HEK293 (cell line): ENCODE measurements around the gene RNF151.

Source experiments
- HOXD13 ChIP-seq: sonication (generic); formaldehyde crosslinking; IDR thresholded peaks from 2 replicates; pipeline ENCODE4 v1.8.0; 2022; ENCODE audit warnings: missing genetic modification reagents, borderline replicate concordance
- KLF1 ChIP-seq: fragments of 450-650 bp; formaldehyde crosslinking; IDR thresholded peaks from 2 replicates; pipeline ENCODE4 v1.5.1; 2016; ENCODE audit warnings: missing biosample characterization, missing genetic modification characterization
- MYNN ChIP-seq: fragments of 450-650 bp; formaldehyde crosslinking; IDR thresholded peaks from 2 replicates; pipeline ENCODE4 v1.5.1; 2016; ENCODE audit warnings: missing biosample characterization, missing genetic modification characterization, borderline replicate concordance
- SCRT1 ChIP-seq: fragments of 450-650 bp; formaldehyde crosslinking; IDR thresholded peaks from 2 replicates; pipeline ENCODE4 v1.5.1; 2016; ENCODE audit warnings: missing biosample characterization, missing genetic modification characterization, borderline replicate concordance
- YY1 ChIP-seq: fragments of 450-650 bp; formaldehyde crosslinking; IDR thresholded peaks from 2 replicates; pipeline ENCODE4 v1.5.1; 2018; ENCODE audit warnings: missing biosample characterization, missing genetic modification characterization
- ZBTB8A ChIP-seq: fragments of 450-650 bp; formaldehyde crosslinking; IDR thresholded peaks from 2 replicates; pipeline ENCODE4 v1.5.1; 2016; ENCODE audit warnings: missing biosample characterization, missing genetic modification characterization
- ZNF140 ChIP-seq: fragments of 450-650 bp; formaldehyde crosslinking; IDR thresholded peaks from 2 replicates; pipeline ENCODE4 v1.5.1; 2016; ENCODE audit warnings: missing biosample characterization, missing genetic modification characterization
- ZNF16 ChIP-seq: fragments of 450-650 bp; formaldehyde crosslinking; IDR thresholded peaks from 2 replicates; pipeline ENCODE4 v1.5.1; 2016; ENCODE audit warnings: low read depth, missing biosample characterization, missing genetic modification characterization
- ZNF184 ChIP-seq: fragments of 450-650 bp; IDR thresholded peaks from 2 replicates; pipeline ENCODE4 v1.5.1; 2018; ENCODE audit warnings: missing biosample characterization, mild to moderate bottlenecking, missing genetic modification characterization
- ZNF211 ChIP-seq: fragments of 450-650 bp; formaldehyde crosslinking; IDR thresholded peaks from 2 replicates; pipeline ENCODE4 v1.5.1; 2016; ENCODE audit warnings: low read depth, missing biosample characterization, missing genetic modification characterization
- ZNF248 ChIP-seq: fragments of 450-650 bp; formaldehyde crosslinking; IDR thresholded peaks from 2 replicates; pipeline ENCODE4 v1.5.1; 2017; ENCODE audit warnings: missing biosample characterization, missing genetic modification characterization
- ZNF274 ChIP-seq, 2 experiments: fragments of 200-500 bp in 1 of 2; fragments of 450-650 bp in 1 of 2; sonication (Bioruptor generic) in 1 of 2; formaldehyde crosslinking in 1 of 2; IDR thresholded peaks; 2 replicates each; pipeline versions ENCODE4 v1.5.1 to v1.6.1; 2014 to 2016; ENCODE audit warnings: borderline replicate concordance in 1 of 2, inconsistent platforms in 1 of 2, low read length in 1 of 2, missing biosample characterization in 1 of 2, missing genetic modification characterization in 1 of 2
- ZNF341 ChIP-seq: fragments of 450-650 bp; formaldehyde crosslinking; IDR thresholded peaks from 2 replicates; pipeline ENCODE4; 2016; ENCODE audit warnings: low read depth, missing biosample characterization, missing genetic modification characterization
- ZNF426 ChIP-seq: fragments of 450-650 bp; formaldehyde crosslinking; IDR thresholded peaks from 2 replicates; pipeline ENCODE4 v1.5.1; 2017; ENCODE audit warnings: missing biosample characterization, missing genetic modification characterization, mild to moderate bottlenecking, inconsistent platforms, moderate library complexity
- ZNF433 ChIP-seq: fragments of 450-650 bp; formaldehyde crosslinking; IDR thresholded peaks from 2 replicates; pipeline ENCODE4 v1.5.1; 2016; ENCODE audit warnings: missing biosample characterization, missing genetic modification characterization, low read depth
- ZNF585B ChIP-seq: fragments of 450-650 bp; formaldehyde crosslinking; IDR thresholded peaks from 2 replicates; pipeline ENCODE4 v1.5.1; 2016; ENCODE audit warnings: missing biosample characterization, missing genetic modification characterization
- ZNF658 ChIP-seq: fragments of 450-650 bp; formaldehyde crosslinking; IDR thresholded peaks from 2 replicates; pipeline ENCODE4; 2016; ENCODE audit warnings: missing biosample characterization, missing genetic modification characterization
- ZSCAN16 ChIP-seq: fragments of 450-650 bp; formaldehyde crosslinking; IDR thresholded peaks from 2 replicates; pipeline ENCODE4 v1.5.1; 2016; ENCODE audit warnings: missing biosample characterization, missing genetic modification characterization
- ZSCAN30 ChIP-seq: fragments of 450-650 bp; IDR thresholded peaks from 2 replicates; pipeline ENCODE4 v1.5.1; 2018; ENCODE audit warnings: missing biosample characterization, mild to moderate bottlenecking, missing genetic modification characterization, moderate library complexity
- TF ChIP-seq, protein P1 (sequence below): fragments of 450-650 bp; formaldehyde crosslinking; IDR thresholded peaks from 2 replicates; pipeline ENCODE4 v1.5.1; 2016; ENCODE audit warnings: missing biosample characterization, missing genetic modification characterization, borderline replicate concordance
- TF ChIP-seq, protein P2 (sequence below): fragments of 450-650 bp; formaldehyde crosslinking; IDR thresholded peaks from 2 replicates; pipeline ENCODE4 v1.5.1; 2016; ENCODE audit warnings: missing biosample characterization, missing genetic modification characterization
- TF ChIP-seq, protein P3 (sequence below): fragments of 450-650 bp; formaldehyde crosslinking; IDR thresholded peaks from 2 replicates; pipeline ENCODE4 v1.5.1; 2017; ENCODE audit warnings: missing biosample characterization, missing genetic modification characterization
- TF ChIP-seq, protein P4 (sequence below): fragments of 450-650 bp; formaldehyde crosslinking; IDR thresholded peaks from 2 replicates; pipeline ENCODE4 v1.5.0; 2017; ENCODE audit warnings: missing biosample characterization, missing genetic modification characterization, borderline replicate concordance
- TF ChIP-seq, protein P5 (sequence below): fragments of 450-650 bp; formaldehyde crosslinking; IDR thresholded peaks from 2 replicates; pipeline ENCODE4 v1.5.1; 2016; ENCODE audit warnings: missing biosample characterization, missing genetic modification characterization
- TF ChIP-seq, protein P6 (sequence below): fragments of 450-650 bp; formaldehyde crosslinking; IDR thresholded peaks from 2 replicates; pipeline ENCODE4 v1.5.1; 2016; ENCODE audit warnings: missing biosample characterization, missing genetic modification characterization

The RNF151 gene

DNA sequence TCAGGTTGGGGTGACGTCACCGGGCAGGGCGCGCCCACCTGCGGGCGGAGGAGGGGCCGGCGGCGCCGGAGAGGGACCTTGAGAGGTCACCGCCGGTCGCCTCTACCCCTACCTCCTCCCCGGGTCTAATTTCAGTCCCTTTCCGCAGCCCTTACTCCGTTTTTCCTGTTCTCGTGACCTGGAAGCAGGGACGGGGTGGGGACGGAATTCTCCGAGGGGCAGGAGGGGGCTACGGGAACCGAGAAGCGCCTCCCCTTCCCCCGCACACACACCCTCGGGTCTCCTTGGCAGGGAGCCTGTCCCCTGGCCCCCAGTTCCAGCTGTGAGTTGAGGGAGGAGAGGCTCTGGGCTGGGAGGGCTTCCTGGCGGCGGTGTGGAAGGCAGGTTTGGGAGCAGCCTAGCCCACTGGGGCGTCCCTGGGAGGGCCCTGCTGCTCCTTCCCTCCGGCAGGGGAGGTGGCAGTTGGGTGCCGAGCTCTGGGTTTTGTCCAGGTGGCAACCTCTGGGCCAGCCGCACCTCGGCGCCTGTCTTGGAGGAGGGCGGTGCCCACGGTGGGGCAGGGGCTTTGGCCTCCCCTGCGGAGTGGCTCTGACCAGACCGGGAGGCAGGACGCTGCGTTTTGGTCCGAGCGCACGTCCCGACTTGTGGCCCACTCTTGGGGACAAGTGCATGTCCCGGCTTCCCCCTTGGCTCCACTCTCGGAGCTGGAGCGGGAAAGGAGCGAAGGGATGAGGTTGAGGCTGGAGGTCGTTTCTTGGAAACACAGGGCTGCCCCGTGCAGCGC is 23.9 kb downstream of the RNF151 start (continued):
- TF ChIP-seq ZNF274 (IDR thresholded peaks at IDR 0.05; ENCODE audit: low read length) (no peak), ZNF274 (tag by site-specific recombination; IDR thresholded peaks at IDR 0.05; ENCODE audit: borderline replicate concordance) (no peak), YY1 (tag by site-specific recombination) (no peak), ZNF433 (tag by site-specific recombination) (no peak), ZNF585B (tag by site-specific recombination) (no peak), ZNF184 (tag by site-specific recombination) (no peak), ZNF140 (tag by site-specific recombination) (no peak), ZNF658 (tag by site-specific recombination) (no peak), ZNF341 (peak; percentile 56), ZNF16 (tag by site-specific recombination) (no peak), HOXD13 (CRISPR knock-in tag) (no peak), KLF1 (tag by site-specific recombination) (peak; percentile 87), ZNF248 (tag by site-specific recombination) (no peak), MYNN (tag by site-specific recombination) (no peak), ZNF426 (tag by site-specific recombination) (no peak), ZBTB8A (tag by site-specific recombination) (peak; percentile 20; the same call in 1 of the 2 replicates), SCRT1 (tag by site-specific recombination) (no peak), ZNF211 (tag by site-specific recombination) (no peak), ZSCAN30 (tag by site-specific recombination) (no peak), ZSCAN16 (tag by site-specific recombination) (no peak)
- TF ChIP-seq, protein P1, sequence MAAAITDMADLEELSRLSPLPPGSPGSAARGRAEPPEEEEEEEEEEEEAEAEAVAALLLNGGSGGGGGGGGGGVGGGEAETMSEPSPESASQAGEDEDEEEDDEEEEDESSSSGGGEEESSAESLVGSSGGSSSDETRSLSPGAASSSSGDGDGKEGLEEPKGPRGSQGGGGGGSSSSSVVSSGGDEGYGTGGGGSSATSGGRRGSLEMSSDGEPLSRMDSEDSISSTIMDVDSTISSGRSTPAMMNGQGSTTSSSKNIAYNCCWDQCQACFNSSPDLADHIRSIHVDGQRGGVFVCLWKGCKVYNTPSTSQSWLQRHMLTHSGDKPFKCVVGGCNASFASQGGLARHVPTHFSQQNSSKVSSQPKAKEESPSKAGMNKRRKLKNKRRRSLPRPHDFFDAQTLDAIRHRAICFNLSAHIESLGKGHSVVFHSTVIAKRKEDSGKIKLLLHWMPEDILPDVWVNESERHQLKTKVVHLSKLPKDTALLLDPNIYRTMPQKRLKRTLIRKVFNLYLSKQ (tag by site-specific recombination), result no peak
- TF ChIP-seq, protein P2, sequence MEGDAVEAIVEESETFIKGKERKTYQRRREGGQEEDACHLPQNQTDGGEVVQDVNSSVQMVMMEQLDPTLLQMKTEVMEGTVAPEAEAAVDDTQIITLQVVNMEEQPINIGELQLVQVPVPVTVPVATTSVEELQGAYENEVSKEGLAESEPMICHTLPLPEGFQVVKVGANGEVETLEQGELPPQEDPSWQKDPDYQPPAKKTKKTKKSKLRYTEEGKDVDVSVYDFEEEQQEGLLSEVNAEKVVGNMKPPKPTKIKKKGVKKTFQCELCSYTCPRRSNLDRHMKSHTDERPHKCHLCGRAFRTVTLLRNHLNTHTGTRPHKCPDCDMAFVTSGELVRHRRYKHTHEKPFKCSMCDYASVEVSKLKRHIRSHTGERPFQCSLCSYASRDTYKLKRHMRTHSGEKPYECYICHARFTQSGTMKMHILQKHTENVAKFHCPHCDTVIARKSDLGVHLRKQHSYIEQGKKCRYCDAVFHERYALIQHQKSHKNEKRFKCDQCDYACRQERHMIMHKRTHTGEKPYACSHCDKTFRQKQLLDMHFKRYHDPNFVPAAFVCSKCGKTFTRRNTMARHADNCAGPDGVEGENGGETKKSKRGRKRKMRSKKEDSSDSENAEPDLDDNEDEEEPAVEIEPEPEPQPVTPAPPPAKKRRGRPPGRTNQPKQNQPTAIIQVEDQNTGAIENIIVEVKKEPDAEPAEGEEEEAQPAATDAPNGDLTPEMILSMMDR, result no peak
- TF ChIP-seq, protein P3, sequence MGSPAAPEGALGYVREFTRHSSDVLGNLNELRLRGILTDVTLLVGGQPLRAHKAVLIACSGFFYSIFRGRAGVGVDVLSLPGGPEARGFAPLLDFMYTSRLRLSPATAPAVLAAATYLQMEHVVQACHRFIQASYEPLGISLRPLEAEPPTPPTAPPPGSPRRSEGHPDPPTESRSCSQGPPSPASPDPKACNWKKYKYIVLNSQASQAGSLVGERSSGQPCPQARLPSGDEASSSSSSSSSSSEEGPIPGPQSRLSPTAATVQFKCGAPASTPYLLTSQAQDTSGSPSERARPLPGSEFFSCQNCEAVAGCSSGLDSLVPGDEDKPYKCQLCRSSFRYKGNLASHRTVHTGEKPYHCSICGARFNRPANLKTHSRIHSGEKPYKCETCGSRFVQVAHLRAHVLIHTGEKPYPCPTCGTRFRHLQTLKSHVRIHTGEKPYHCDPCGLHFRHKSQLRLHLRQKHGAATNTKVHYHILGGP (tag by site-specific recombination), result no peak
- TF ChIP-seq, protein P4, sequence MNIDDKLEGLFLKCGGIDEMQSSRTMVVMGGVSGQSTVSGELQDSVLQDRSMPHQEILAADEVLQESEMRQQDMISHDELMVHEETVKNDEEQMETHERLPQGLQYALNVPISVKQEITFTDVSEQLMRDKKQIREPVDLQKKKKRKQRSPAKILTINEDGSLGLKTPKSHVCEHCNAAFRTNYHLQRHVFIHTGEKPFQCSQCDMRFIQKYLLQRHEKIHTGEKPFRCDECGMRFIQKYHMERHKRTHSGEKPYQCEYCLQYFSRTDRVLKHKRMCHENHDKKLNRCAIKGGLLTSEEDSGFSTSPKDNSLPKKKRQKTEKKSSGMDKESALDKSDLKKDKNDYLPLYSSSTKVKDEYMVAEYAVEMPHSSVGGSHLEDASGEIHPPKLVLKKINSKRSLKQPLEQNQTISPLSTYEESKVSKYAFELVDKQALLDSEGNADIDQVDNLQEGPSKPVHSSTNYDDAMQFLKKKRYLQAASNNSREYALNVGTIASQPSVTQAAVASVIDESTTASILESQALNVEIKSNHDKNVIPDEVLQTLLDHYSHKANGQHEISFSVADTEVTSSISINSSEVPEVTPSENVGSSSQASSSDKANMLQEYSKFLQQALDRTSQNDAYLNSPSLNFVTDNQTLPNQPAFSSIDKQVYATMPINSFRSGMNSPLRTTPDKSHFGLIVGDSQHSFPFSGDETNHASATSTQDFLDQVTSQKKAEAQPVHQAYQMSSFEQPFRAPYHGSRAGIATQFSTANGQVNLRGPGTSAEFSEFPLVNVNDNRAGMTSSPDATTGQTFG (tag by site-specific recombination), result no peak
- TF ChIP-seq, protein P5, sequence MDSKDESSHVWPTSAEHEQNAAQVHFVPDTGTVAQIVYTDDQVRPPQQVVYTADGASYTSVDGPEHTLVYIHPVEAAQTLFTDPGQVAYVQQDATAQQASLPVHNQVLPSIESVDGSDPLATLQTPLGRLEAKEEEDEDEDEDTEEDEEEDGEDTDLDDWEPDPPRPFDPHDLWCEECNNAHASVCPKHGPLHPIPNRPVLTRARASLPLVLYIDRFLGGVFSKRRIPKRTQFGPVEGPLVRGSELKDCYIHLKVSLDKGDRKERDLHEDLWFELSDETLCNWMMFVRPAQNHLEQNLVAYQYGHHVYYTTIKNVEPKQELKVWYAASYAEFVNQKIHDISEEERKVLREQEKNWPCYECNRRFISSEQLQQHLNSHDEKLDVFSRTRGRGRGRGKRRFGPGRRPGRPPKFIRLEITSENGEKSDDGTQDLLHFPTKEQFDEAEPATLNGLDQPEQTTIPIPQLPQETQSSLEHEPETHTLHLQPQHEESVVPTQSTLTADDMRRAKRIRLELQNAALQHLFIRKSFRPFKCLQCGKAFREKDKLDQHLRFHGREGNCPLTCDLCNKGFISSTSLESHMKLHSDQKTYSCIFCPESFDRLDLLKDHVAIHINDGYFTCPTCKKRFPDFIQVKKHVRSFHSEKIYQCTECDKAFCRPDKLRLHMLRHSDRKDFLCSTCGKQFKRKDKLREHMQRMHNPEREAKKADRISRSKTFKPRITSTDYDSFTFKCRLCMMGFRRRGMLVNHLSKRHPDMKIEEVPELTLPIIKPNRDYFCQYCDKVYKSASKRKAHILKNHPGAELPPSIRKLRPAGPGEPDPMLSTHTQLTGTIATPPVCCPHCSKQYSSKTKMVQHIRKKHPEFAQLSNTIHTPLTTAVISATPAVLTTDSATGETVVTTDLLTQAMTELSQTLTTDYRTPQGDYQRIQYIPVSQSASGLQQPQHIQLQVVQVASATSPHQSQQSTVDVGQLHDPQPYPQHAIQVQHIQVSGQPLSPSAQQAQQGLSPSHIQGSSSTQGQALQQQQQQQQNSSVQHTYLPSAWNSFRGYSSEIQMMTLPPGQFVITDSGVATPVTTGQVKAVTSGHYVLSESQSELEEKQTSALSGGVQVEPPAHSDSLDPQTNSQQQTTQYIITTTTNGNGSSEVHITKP, result peak; percentile 97
- TF ChIP-seq, protein P6, sequence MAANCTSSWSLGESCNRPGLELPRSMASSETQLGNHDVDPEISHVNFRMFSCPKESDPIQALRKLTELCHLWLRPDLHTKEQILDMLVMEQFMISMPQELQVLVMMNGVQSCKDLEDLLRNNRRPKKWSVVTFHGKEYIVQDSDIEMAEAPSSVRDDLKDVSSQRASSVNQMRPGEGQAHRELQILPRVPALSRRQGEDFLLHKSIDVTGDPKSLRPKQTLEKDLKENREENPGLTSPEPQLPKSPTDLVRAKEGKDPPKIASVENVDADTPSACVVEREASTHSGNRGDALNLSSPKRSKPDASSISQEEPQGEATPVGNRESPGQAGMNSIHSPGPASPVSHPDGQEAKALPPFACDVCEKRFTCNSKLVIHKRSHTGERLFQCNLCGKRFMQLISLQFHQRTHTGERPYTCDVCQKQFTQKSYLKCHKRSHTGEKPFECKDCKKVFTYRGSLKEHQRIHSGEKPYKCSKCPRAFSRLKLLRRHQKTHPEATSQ (tag by site-specific recombination), result no peak
